ENCODE data around the gene MFSD11. TPM values are rescaled to one million over a fixed set of nuclear protein-coding genes. Genes with fewer than 3 reads are reported as not detected.

The MFSD11 gene
- 19.1 and 34.3 TPM in 2 replicates for total RNA-seq (2014; rRNA removed; shearing (Covaris generic); ENCODE audit: low replicate concordance)

DNA sequence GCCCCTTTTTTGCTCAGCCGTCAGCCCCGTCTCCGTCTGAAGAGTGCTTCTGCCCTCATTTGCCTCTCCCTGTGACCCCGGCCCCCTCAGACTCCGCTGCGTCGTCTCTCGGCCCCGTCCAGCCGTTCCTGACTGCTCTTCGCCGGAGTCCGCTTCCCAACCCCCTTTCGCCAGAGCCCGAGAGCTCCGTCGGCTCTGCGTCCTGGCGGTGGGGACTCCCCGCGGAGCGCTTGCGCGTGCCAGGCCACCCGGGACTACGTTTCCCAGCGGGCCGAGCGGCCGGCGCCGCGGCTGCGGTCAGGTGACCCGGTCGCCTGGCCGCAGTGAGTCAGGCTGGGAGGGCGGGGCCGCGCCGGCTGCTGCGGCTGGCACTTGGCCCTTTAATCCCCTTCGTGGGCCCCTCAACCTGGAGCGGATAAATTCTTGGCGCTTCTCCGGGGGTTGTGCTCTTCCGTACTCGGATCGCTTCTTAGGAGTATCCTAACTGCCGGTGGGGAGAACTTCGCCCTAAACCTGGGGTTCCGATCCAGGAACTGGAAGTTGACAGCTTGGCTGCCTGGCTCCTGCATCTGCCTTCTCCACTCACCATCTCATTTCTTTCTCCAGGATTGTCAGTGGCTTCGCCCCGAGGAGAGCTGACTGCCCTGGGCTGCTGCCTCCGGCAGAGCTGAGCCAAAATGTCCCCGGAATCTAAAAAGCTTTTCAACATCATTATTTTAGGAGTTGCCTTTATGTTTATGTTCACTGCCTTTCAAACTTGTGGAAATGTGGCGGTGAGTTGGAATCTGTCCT, at the start of gene MFSD11:
Gene MFSD11, plus strand, starts transcription at position 444 of the 792 bp plus-strand sequence. Its CDS starts 234 bp downstream, at position 678.
- no peaks in the 10 kb centered on the region for H3K9me2 ChIP-seq (replicated peaks; ENCODE audit: insufficient read depth, low read length)
- peaks cover 45% of the 10 kb centered on the region for H3K4me1 ChIP-seq (ENCODE audit: low read length)
- H4K20me1 ChIP-seq (ENCODE audit: insufficient read depth, low read depth, low read length): peaks cover 23% of the 10 kb centered on the region
- peak within 1 kb of the TSS; percentile 70 for H2AFZ ChIP-seq (ENCODE audit: low read length)
- H3K9me3 ChIP-seq (ENCODE audit: low read length): no peaks in the 10 kb centered on the region
- no peaks in the 10 kb centered on the region for H3K27me3 ChIP-seq (ENCODE audit: low read length)
- peak; percentile 96 for DNase-seq
- H3K79me2 ChIP-seq (ENCODE audit: low read length): peaks cover 39% of the 10 kb centered on the region
- peak within 1 kb of the TSS; percentile 91 for H3K27ac ChIP-seq (ENCODE audit: low read length)
- H3K36me3 ChIP-seq (ENCODE audit: insufficient read depth, low read length): peaks cover 39% of the 10 kb centered on the region
- peak within 1 kb of the TSS; percentile 94 for H3K4me2 ChIP-seq (ENCODE audit: low read depth, low read length, poor library complexity, severe bottlenecking)
- H3K9ac ChIP-seq (ENCODE audit: low read length): peak within 1 kb of the TSS; percentile 98
- peak within 1 kb of the TSS; percentile 94 for H3K4me3 ChIP-seq (ENCODE audit: low read length)

GRCh38 chr17:76688165-76688622, 49.7 kb upstream of the MFSD11 start:
- H3K9me2 ChIP-seq (replicated peaks; ENCODE audit: insufficient read depth, low read length): no peaks in the 10 kb centered on the region
- no peak overlapping the region for H3K9ac ChIP-seq (ENCODE audit: low read length)
- H3K27ac ChIP-seq (ENCODE audit: low read length): no peak overlapping the region
- DNase-seq: no peak
- no peak overlapping the region for H3K4me3 ChIP-seq (ENCODE audit: low read length)
- H3K36me3 ChIP-seq (ENCODE audit: insufficient read depth, low read length): no peaks in the 10 kb centered on the region
- H3K4me1 ChIP-seq (ENCODE audit: low read length): no peaks in the 10 kb centered on the region
- no peaks in the 10 kb centered on the region for H3K79me2 ChIP-seq (ENCODE audit: low read length)
- no peaks in the 10 kb centered on the region for H3K27me3 ChIP-seq (ENCODE audit: low read length)
- H3K4me2 ChIP-seq (ENCODE audit: low read depth, low read length, poor library complexity, severe bottlenecking): no peak overlapping the region
- H3K9me3 ChIP-seq (ENCODE audit: low read length): no peaks in the 10 kb centered on the region
- H2AFZ ChIP-seq (ENCODE audit: low read length): no peak overlapping the region
- no peaks in the 10 kb centered on the region for H4K20me1 ChIP-seq (ENCODE audit: insufficient read depth, low read depth, low read length)

DNA sequence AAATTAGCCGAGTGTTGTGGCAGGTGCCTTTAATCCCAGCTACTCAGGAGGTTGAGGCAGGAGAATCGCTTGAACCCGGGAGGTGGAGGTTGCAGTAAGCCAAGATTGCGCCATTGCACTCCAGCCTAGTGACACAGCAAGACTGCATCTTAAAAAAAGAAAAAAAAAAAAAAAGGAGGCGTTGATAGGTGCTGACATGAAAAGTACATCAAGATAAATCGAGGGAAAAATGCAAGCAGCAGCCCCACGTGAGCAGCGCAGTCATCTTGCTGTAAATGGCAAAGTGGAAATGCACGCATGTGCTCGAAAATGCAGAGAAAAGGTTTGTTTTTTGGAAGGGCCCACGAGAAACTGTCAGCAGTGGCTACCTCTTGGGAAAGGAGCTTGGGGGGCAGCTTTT, 48.1 kb upstream of the MFSD11 start:
- no peak overlapping the region for H3K4me3 ChIP-seq (ENCODE audit: low read length)
- H3K36me3 ChIP-seq (ENCODE audit: insufficient read depth, low read length): no peaks in the 10 kb centered on the region
- no peaks in the 10 kb centered on the region for H3K4me1 ChIP-seq (ENCODE audit: low read length)
- H3K9ac ChIP-seq (ENCODE audit: low read length): no peak overlapping the region
- no peaks in the 10 kb centered on the region for H3K9me2 ChIP-seq (replicated peaks; ENCODE audit: insufficient read depth, low read length)
- no peak for DNase-seq
- no peak overlapping the region for H3K4me2 ChIP-seq (ENCODE audit: low read depth, low read length, poor library complexity, severe bottlenecking)
- no peak overlapping the region for H2AFZ ChIP-seq (ENCODE audit: low read length)
- no peaks in the 10 kb centered on the region for H3K9me3 ChIP-seq (ENCODE audit: low read length)
- no peaks in the 10 kb centered on the region for H4K20me1 ChIP-seq (ENCODE audit: insufficient read depth, low read depth, low read length)
- H3K79me2 ChIP-seq (ENCODE audit: low read length): no peaks in the 10 kb centered on the region
- H3K27ac ChIP-seq (ENCODE audit: low read length): no peak overlapping the region
- H3K27me3 ChIP-seq (ENCODE audit: low read length): no peaks in the 10 kb centered on the region

GRCh38 chr17:76690596-76691280, 47.2 kb upstream of the MFSD11 start:
- no peaks in the 10 kb centered on the region for H3K4me1 ChIP-seq (ENCODE audit: low read length)
- H3K4me3 ChIP-seq (ENCODE audit: low read length): no peak overlapping the region
- H4K20me1 ChIP-seq (ENCODE audit: insufficient read depth, low read depth, low read length): no peaks in the 10 kb centered on the region
- H3K27ac ChIP-seq (ENCODE audit: low read length): no peak overlapping the region
- no peak overlapping the region for H3K9ac ChIP-seq (ENCODE audit: low read length)
- no peak overlapping the region for H2AFZ ChIP-seq (ENCODE audit: low read length)
- H3K4me2 ChIP-seq (ENCODE audit: low read depth, low read length, poor library complexity, severe bottlenecking): no peak overlapping the region
- no peaks in the 10 kb centered on the region for H3K9me2 ChIP-seq (replicated peaks; ENCODE audit: insufficient read depth, low read length)
- no peaks in the 10 kb centered on the region for H3K79me2 ChIP-seq (ENCODE audit: low read length)
- no peak for DNase-seq
- H3K36me3 ChIP-seq (ENCODE audit: insufficient read depth, low read length): no peaks in the 10 kb centered on the region
- H3K9me3 ChIP-seq (ENCODE audit: low read length): no peaks in the 10 kb centered on the region
- H3K27me3 ChIP-seq (ENCODE audit: low read length): no peaks in the 10 kb centered on the region

- H3K9me3 ChIP-seq (ENCODE audit: low read length): no peaks in the 10 kb centered on the region
- no peaks in the 10 kb centered on the region for H3K79me2 ChIP-seq (ENCODE audit: low read length)
- H3K27me3 ChIP-seq (ENCODE audit: low read length): no peaks in the 10 kb centered on the region
- no peaks in the 10 kb centered on the region for H4K20me1 ChIP-seq (ENCODE audit: insufficient read depth, low read depth, low read length)
- no peak overlapping the region for H3K27ac ChIP-seq (ENCODE audit: low read length)
- H2AFZ ChIP-seq (ENCODE audit: low read length): no peak overlapping the region
- H3K9ac ChIP-seq (ENCODE audit: low read length): no peak overlapping the region
- H3K4me1 ChIP-seq (ENCODE audit: low read length): no peaks in the 10 kb centered on the region
- H3K4me2 ChIP-seq (ENCODE audit: low read depth, low read length, poor library complexity, severe bottlenecking): no peak overlapping the region
- no peaks in the 10 kb centered on the region for H3K9me2 ChIP-seq (replicated peaks; ENCODE audit: insufficient read depth, low read length)
- DNase-seq: no peak
- no peak overlapping the region for H3K4me3 ChIP-seq (ENCODE audit: low read length)
- no peaks in the 10 kb centered on the region for H3K36me3 ChIP-seq (ENCODE audit: insufficient read depth, low read length)
These were observed 46.3 kb upstream of the MFSD11 start for GRCh38 chr17:76691379-76692191.

GRCh38 chr17:76695059-76695831, 42.7 kb upstream of the MFSD11 start:
- Histone ChIP-seq H3K27me3 (ENCODE audit: low read length) (no peaks in the 10 kb centered on the region), H2AFZ (ENCODE audit: low read length) (no peak overlapping the region), H3K4me3 (ENCODE audit: low read length) (no peak overlapping the region), H4K20me1 (ENCODE audit: insufficient read depth, low read depth, low read length) (no peaks in the 10 kb centered on the region), H3K36me3 (ENCODE audit: insufficient read depth, low read length) (no peaks in the 10 kb centered on the region), H3K9me3 (ENCODE audit: low read length) (no peaks in the 10 kb centered on the region), H3K4me2 (ENCODE audit: low read depth, low read length, poor library complexity, severe bottlenecking) (no peak overlapping the region), H3K4me1 (ENCODE audit: low read length) (peaks cover 4% of the 10 kb centered on the region; the same call in 1 of the 2 replicates), H3K9ac (ENCODE audit: low read length) (no peak overlapping the region), H3K27ac (ENCODE audit: low read length) (no peak overlapping the region), H3K79me2 (ENCODE audit: low read length) (no peaks in the 10 kb centered on the region), H3K9me2 (replicated peaks; ENCODE audit: insufficient read depth, low read length) (no peaks in the 10 kb centered on the region)
- no peak for DNase-seq

DNA sequence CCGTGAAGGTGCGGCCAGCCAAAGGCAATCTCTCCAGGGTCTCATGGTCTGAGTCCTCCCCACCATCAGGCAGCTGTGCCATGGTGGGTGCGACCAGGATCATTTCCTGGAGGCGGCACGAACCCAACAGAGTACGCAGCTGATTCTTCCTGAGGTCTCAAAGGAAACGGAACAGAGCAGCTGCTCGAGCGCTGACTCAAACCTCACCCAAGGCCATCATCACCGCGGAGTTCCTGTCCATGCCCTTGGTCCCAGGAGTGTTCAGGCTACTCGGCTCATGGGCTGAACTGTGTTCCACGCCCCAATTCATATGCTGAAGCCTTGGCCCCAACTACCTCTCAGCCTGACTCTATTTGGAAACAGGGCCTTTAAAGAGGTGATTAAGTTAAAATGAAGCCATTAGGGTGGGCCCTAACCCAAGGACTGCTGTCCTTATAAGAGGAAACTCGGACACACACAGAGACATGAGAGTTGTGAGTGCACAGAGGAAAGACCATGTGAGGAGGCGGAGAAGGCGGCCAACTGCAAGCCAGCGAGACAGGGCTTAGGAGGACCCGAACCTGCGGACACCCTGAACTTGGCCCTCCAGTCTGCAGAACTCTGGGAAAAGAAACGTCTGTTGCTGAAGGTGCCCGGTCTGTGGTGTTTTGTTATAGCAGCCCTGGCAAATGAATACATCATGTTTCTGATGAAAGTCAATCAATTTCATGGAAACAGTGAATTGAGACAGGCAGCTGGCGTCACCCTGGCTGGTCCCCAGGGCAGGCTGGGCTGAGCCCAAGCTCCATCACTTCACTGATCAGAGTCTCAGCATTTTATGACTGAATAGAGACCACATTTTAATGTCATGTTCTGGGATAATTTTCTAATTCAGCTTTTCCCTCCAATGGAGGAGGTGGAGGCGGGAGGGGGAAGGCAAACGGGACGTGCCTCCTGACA, 40.9 kb upstream of the MFSD11 start:
- H3K79me2 ChIP-seq (ENCODE audit: low read length): no peaks in the 10 kb centered on the region
- H3K36me3 ChIP-seq (ENCODE audit: insufficient read depth, low read length): no peaks in the 10 kb centered on the region
- H3K9me2 ChIP-seq (replicated peaks; ENCODE audit: insufficient read depth, low read length): no peaks in the 10 kb centered on the region
- no peaks in the 10 kb centered on the region for H4K20me1 ChIP-seq (ENCODE audit: insufficient read depth, low read depth, low read length)
- no peak overlapping the region for H3K4me2 ChIP-seq (ENCODE audit: low read depth, low read length, poor library complexity, severe bottlenecking)
- no peak overlapping the region for H3K27ac ChIP-seq (ENCODE audit: low read length)
- peaks cover 4% of the 10 kb centered on the region; the same call in 1 of the 2 replicates for H3K4me1 ChIP-seq (ENCODE audit: low read length)
- no peak for DNase-seq
- no peaks in the 10 kb centered on the region for H3K27me3 ChIP-seq (ENCODE audit: low read length)
- no peak overlapping the region for H3K4me3 ChIP-seq (ENCODE audit: low read length)
- no peak overlapping the region for H3K9ac ChIP-seq (ENCODE audit: low read length)
- no peak overlapping the region for H2AFZ ChIP-seq (ENCODE audit: low read length)
- no peaks in the 10 kb centered on the region for H3K9me3 ChIP-seq (ENCODE audit: low read length)
